Ishikawa (cell line): Measurements from ENCODE around the gene LCP2.

Experiments
- CEBPB ChIP-seq: IDR thresholded peaks from 2 replicates; pipeline ENCODE4 v1.6.1; 2012
- USF1 ChIP-seq: IDR thresholded peaks from 2 replicates; pipeline ENCODE4 v1.6.1; 2012
- TF ChIP-seq, protein P1 (sequence below): IDR thresholded peaks from 2 replicates; pipeline ENCODE4 v1.6.1; 2012
- TF ChIP-seq, protein P2 (sequence below): IDR thresholded peaks from 2 replicates; pipeline ENCODE4 v1.6.1; 2012; ENCODE audit warnings: low read depth, mild to moderate bottlenecking

DNA sequence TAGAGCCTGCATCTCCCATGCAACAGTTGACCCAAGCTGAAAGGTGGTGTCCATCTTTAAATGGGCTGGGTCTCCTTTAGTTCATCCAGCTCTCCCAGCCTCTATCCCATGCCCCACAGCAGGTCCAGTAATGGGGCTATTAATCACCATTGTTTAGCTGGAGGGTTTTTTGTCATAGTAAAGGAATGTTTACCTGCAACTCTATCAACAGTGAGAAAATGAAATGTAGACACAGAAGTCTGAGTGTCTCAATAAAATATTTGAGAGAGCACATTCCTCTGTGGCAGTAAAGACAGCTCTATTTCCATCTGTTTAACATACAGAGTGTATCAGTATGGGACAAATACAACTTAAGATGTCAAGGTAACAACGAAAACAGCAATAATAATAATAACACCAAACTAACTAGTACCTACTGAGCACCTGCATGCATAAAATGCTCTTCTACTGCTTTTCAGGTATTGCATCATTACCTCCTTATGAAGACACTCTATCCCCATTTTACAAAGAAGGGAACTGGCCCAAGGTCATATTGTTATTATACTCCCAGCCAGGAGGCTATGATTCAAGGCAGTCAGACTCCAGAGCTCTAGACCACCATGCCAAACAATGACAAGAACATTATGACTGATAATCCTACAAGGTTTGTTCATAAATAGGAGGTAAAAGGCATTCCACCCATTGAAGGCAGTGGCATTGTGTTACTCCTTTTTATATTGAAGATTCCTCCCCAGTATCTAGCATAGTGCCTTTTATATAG lies 85.8 kb downstream of the LCP2 start:
- TF ChIP-seq CEBPB: no peak; the same call in 1 of the 2 replicates
- no peak for TF ChIP-seq USF1
- TF ChIP-seq, protein P1, sequence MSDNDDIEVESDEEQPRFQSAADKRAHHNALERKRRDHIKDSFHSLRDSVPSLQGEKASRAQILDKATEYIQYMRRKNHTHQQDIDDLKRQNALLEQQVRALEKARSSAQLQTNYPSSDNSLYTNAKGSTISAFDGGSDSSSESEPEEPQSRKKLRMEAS: no peak
- TF ChIP-seq, protein P2, sequence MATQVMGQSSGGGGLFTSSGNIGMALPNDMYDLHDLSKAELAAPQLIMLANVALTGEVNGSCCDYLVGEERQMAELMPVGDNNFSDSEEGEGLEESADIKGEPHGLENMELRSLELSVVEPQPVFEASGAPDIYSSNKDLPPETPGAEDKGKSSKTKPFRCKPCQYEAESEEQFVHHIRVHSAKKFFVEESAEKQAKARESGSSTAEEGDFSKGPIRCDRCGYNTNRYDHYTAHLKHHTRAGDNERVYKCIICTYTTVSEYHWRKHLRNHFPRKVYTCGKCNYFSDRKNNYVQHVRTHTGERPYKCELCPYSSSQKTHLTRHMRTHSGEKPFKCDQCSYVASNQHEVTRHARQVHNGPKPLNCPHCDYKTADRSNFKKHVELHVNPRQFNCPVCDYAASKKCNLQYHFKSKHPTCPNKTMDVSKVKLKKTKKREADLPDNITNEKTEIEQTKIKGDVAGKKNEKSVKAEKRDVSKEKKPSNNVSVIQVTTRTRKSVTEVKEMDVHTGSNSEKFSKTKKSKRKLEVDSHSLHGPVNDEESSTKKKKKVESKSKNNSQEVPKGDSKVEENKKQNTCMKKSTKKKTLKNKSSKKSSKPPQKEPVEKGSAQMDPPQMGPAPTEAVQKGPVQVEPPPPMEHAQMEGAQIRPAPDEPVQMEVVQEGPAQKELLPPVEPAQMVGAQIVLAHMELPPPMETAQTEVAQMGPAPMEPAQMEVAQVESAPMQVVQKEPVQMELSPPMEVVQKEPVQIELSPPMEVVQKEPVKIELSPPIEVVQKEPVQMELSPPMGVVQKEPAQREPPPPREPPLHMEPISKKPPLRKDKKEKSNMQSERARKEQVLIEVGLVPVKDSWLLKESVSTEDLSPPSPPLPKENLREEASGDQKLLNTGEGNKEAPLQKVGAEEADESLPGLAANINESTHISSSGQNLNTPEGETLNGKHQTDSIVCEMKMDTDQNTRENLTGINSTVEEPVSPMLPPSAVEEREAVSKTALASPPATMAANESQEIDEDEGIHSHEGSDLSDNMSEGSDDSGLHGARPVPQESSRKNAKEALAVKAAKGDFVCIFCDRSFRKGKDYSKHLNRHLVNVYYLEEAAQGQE: no peak
